Caco-2 (cell line): ENCODE measurements around the gene GNS. TPM values are rescaled to one million over a fixed set of nuclear protein-coding genes. Genes with fewer than 3 reads are reported as not detected.

ENCODE experiments used
- BruUV-seq: library from RNA; stranded (reverse); fragments of 400-500 nt; replicated peaks from 2 replicates; lab custom pipeline; 2021; lab: Mats Ljungman, UMichigan
- CTCF ChIA-PET: fragments of 300-600 bp; sonication (Branson Sonifier 250); formaldehyde crosslinking; loops from one replicate; lab custom pipeline; 2022; ENCODE audit warnings: antibody characterized with exemption; lab: Charles Lee
- POLR2A ChIA-PET: fragments of 300-600 bp; sonication (Branson Sonifier 250); formaldehyde crosslinking; loops from one replicate; lab custom pipeline; 2022; ENCODE audit warnings: antibody characterized with exemption; lab: Charles Lee
- DNase-seq, 2 experiments: peaks; one replicate each; pipeline versions ENCODE4 v3.0.0 to v3.0.0-alpha.2; 2020 to 2022
- H3K27me3 ChIP-seq: replicated peaks from 2 replicates; pipeline ENCODE4 v1.6.0; 2011; ENCODE audit warnings: low read length; ENCODE audit not compliant: control insufficient read depth, insufficient read depth
- H3K36me3 ChIP-seq: 2 replicates; pipeline ENCODE4 v1.5.1; 2011; ENCODE audit warnings: low read length; ENCODE audit not compliant: control insufficient read depth, insufficient read depth
- H3K4me1 ChIP-seq: fragments of 250-450 bp; sonication (Bioruptor Pico); 2 replicates; pipeline ENCODE4 v1.5.1; 2020; ENCODE audit warnings: mild to moderate bottlenecking
- H3K4me3 ChIP-seq: 2 replicates; pipeline ENCODE4 v1.5.1; 2011; ENCODE audit warnings: low read depth, mild to moderate bottlenecking, control low read depth, low read length
- H3K9me3 ChIP-seq: fragments of 250-450 bp; sonication (Bioruptor Pico); 2 replicates; pipeline ENCODE4 v1.5.1; 2020; ENCODE audit warnings: mild to moderate bottlenecking, moderate library complexity
- H3K27ac Mint-ChIP-seq: one replicate; pipeline ENCODE4 v1.8.0; 2022; ENCODE audit warnings: mixed read lengths; ENCODE audit not compliant: unreplicated experiment
- H3K27me3 Mint-ChIP-seq: one replicate; pipeline ENCODE4 v1.8.0; 2022; ENCODE audit warnings: mixed read lengths; ENCODE audit not compliant: insufficient read depth, unreplicated experiment
- H3K36me3 Mint-ChIP-seq: one replicate; pipeline ENCODE4 v1.8.0; 2022; ENCODE audit warnings: mild to moderate bottlenecking, mixed read lengths; ENCODE audit not compliant: insufficient read depth, unreplicated experiment
- H3K4me1 Mint-ChIP-seq: one replicate; pipeline ENCODE4 v1.8.0; 2022; ENCODE audit warnings: low read depth, mixed read lengths; ENCODE audit not compliant: unreplicated experiment
- H3K4me3 Mint-ChIP-seq: one replicate; pipeline ENCODE4 v1.8.0; 2022; ENCODE audit warnings: mild to moderate bottlenecking, moderate library complexity, mixed read lengths; ENCODE audit not compliant: unreplicated experiment
- H3K9me3 Mint-ChIP-seq: one replicate; pipeline ENCODE4 v1.8.0; 2022; ENCODE audit warnings: mixed read lengths; ENCODE audit not compliant: unreplicated experiment
- CTCF ChIP-seq, 2 experiments: fragments of 200-600 bp in 1 of 2; IDR thresholded peaks; 1 replicate in 1 of 2; 2 replicates in 1 of 2; pipeline versions ENCODE4 v1.5.1 to v1.8.0; 2011 to 2022; ENCODE audit warnings: antibody characterized with exemption in 1 of 2, control low read depth in 1 of 2, inconsistent platforms in 1 of 2, low read depth in 1 of 2, low read length in 1 of 2, mild to moderate bottlenecking in 1 of 2, moderate library complexity in 1 of 2; ENCODE audit not compliant: insufficient read depth in 1 of 2, severe bottlenecking in 1 of 2, unreplicated experiment in 1 of 2
- intact Hi-C: fragments of 100-400 bp; cut with micrococcal nuclease; formaldehyde crosslinking; loops from one replicate; pipeline ENCODE4 v1.10.0; 2022; ENCODE audit not compliant: unreplicated experiment
- total RNA-seq: library from RNA; stranded (reverse); gene quantifications from 2 replicates; pipeline ENCODE4 v1.2.3, GENCODE V29; 2022

GNS gene
- total RNA-seq, 1 experiment from 2014 or later: 75.1 TPM

GRCh38 chr12:64757771-64758170 lies 1.4 kb downstream of the GNS start:
- ChIA-PET POLR2A (no interaction called here), CTCF (no interaction called here)
- H3K4me1 Mint-ChIP-seq: no peaks in the 10 kb centered on the region
- H3K36me3 Mint-ChIP-seq: peaks cover 26% of the 10 kb centered on the region
- no peak for DNase-seq
- BruUV-seq: no TSS peak
- Histone ChIP-seq H3K36me3 (no peaks in the 10 kb centered on the region), H3K4me1 (peaks cover 3% of the 10 kb centered on the region; the same call in 1 of the 2 replicates), H3K9me3 (no peaks in the 10 kb centered on the region), H3K27me3 (no peaks in the 10 kb centered on the region), H3K4me3 (no peak overlapping the region)
- H3K4me3 Mint-ChIP-seq: peak overlapping the region; percentile 23
- H3K27ac Mint-ChIP-seq: no peak overlapping the region
- TF ChIP-seq CTCF (IDR thresholded peaks at IDR 0.05; ENCODE audit: insufficient read depth in 1 of 2, low read depth in 1 of 2, low read length in 1 of 2, severe bottlenecking in 1 of 2, unreplicated experiment in 1 of 2): no peak
- intact Hi-C loops: no loop called here
- H3K27me3 Mint-ChIP-seq: no peaks in the 10 kb centered on the region
- no peaks in the 10 kb centered on the region for H3K9me3 Mint-ChIP-seq

DNA sequence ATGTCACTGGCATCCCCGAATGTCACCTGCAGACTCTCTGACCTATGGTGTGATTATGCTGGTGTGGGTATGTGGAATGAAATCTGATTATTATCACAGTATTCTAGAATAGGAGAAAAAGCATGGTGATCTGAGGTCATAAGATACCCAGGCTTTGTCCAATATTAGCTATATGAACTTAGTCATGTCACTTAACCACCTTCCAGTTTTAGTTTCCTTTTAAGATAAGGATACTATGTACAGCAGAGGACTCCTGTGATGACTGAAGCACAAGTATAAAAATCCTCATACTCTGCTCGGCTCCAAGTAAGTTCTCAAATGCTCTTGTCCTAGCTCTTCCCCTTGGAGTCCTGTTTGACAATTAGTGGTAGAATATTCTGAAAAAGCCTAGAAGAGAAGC lies 2.8 kb downstream of the GNS start:
- Histone ChIP-seq H3K27me3 (no peaks in the 10 kb centered on the region), H3K4me1 (peaks cover 3% of the 10 kb centered on the region; the same call in 1 of the 2 replicates), H3K9me3 (no peaks in the 10 kb centered on the region), H3K4me3 (no peak overlapping the region), H3K36me3 (no peaks in the 10 kb centered on the region)
- Mint-ChIP-seq H3K36me3 (peaks cover 26% of the 10 kb centered on the region), H3K4me1 (no peaks in the 10 kb centered on the region), H3K27me3 (no peaks in the 10 kb centered on the region), H3K4me3 (no peak overlapping the region), H3K27ac (no peak overlapping the region), H3K9me3 (no peaks in the 10 kb centered on the region)
- POLR2A ChIA-PET: no interaction called here
- BruUV-seq: no TSS peak
- DNase-seq: no peak
- intact Hi-C loops: no loop called here
- CTCF ChIA-PET: no interaction called here
- TF ChIP-seq CTCF (IDR thresholded peaks at IDR 0.05; ENCODE audit: insufficient read depth in 1 of 2, low read depth in 1 of 2, low read length in 1 of 2, severe bottlenecking in 1 of 2, unreplicated experiment in 1 of 2): no peak

DNA sequence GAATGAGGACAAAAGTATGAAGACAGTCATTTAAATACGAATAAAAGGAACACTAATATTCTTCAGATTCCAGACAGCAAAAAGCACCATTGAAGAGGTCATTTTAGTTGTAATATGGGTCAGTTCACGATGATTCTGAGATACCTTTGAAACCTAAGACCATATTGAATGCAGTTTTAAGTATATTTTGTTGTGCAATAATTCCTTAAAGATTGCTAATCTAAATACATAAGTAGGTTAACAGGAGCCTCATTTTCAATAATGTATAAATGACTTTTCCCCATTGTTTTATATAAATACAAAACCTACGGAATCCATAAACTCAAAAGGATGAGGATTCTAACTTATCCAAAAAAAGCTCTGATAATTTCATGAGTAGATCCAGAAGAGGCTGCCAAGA lies 5.8 kb downstream of the GNS start:
- no peak for DNase-seq
- no TSS peak for BruUV-seq
- H3K27me3 ChIP-seq: no peaks in the 10 kb centered on the region
- TF ChIP-seq CTCF (IDR thresholded peaks at IDR 0.05; ENCODE audit: insufficient read depth in 1 of 2, low read depth in 1 of 2, low read length in 1 of 2, severe bottlenecking in 1 of 2, unreplicated experiment in 1 of 2): no peak
- intact Hi-C loops: no loop called here
- no peaks in the 10 kb centered on the region for H3K27me3 Mint-ChIP-seq
- no peaks in the 10 kb centered on the region for H3K4me1 Mint-ChIP-seq
- H3K4me3 ChIP-seq: no peak overlapping the region
- POLR2A ChIA-PET: no interaction called here
- H3K9me3 Mint-ChIP-seq: no peaks in the 10 kb centered on the region
- no peak overlapping the region for H3K27ac Mint-ChIP-seq
- peaks cover 3% of the 10 kb centered on the region; the same call in 1 of the 2 replicates for H3K4me1 ChIP-seq
- no peaks in the 10 kb centered on the region for H3K36me3 ChIP-seq
- H3K4me3 Mint-ChIP-seq: no peak overlapping the region
- CTCF ChIA-PET: no interaction called here
- H3K9me3 ChIP-seq: no peaks in the 10 kb centered on the region
- H3K36me3 Mint-ChIP-seq: peaks cover 27% of the 10 kb centered on the region
